Measurements from ENCODE around the gene PPP4R2.
"Not testable (repeated sequence)": the region's sequence is repeated elsewhere in the genome, so short reads cannot be mapped to it uniquely, and the experiment has no call there.

PPP4R2 gene

GRCh38 chr3:73026760-73027113 is 30.1 kb downstream of the PPP4R2 start:
- no peak for DNase-seq

GRCh38 chr3:73028803-73029202 is 32.2 kb downstream of the PPP4R2 start:
- no peak for DNase-seq

GRCh38 chr3:73029321-73029796 is 32.7 kb downstream of the PPP4R2 start:
- no peak for DNase-seq

- no peak for DNase-seq
Observed at GRCh38 chr3:73030073-73030597, 33.5 kb downstream of the PPP4R2 start.

GRCh38 chr3:73031573-73032103 is 35.0 kb downstream of the PPP4R2 start:
- DNase-seq, result no peak

GRCh38 chr3:73036694-73037591 is 40.3 kb downstream of the PPP4R2 start:
- no peak for DNase-seq

GRCh38 chr3:73041537-73041936 is 44.9 kb downstream of the PPP4R2 start:
- no peak for DNase-seq

GRCh38 chr3:73043414-73043813 is 46.8 kb downstream of the PPP4R2 start:
- no peak for DNase-seq

GRCh38 chr3:73045391-73045790 is 48.8 kb downstream of the PPP4R2 start:
- DNase-seq, result no peak

GRCh38 chr3:73046195-73046594 is 49.6 kb downstream of the PPP4R2 start:
- DNase-seq, result no peak

GRCh38 chr3:73049319-73049718 is 52.7 kb downstream of the PPP4R2 start:
- no peak for DNase-seq

GRCh38 chr3:73052857-73053256 is 56.2 kb downstream of the PPP4R2 start:
- DNase-seq, result no peak

- no peak for DNase-seq
Observed at GRCh38 chr3:73055583-73055982, 59.0 kb downstream of the PPP4R2 start.

GRCh38 chr3:73056014-73056844 is 59.6 kb downstream of the PPP4R2 start:
- DNase-seq, result peak; percentile 17

- no peak for DNase-seq
Observed at GRCh38 chr3:73056845-73057150, 60.2 kb downstream of the PPP4R2 start.

- no peak for DNase-seq
Observed at GRCh38 chr3:73060302-73060723, 63.7 kb downstream of the PPP4R2 start.

GRCh38 chr3:73061416-73061815 is 64.8 kb downstream of the PPP4R2 start, which contains the start of gene EBLN2:
TSS of gene EBLN2 (plus strand) at chr3:73061659. CDS start at chr3:73062082, 423 bp downstream.
- no peak for DNase-seq

GRCh38 chr3:73066243-73066642 is 69.6 kb downstream of the PPP4R2 start:
- not testable (repeated sequence) for DNase-seq

- no peak for DNase-seq
Observed at GRCh38 chr3:73068419-73068818, 71.8 kb downstream of the PPP4R2 start.

GRCh38 chr3:73069187-73069586 is 72.6 kb downstream of the PPP4R2 start:
- DNase-seq, result no peak

GRCh38 chr3:73069775-73070444 is 73.3 kb downstream of the PPP4R2 start:
- no peak for DNase-seq

- no peak for DNase-seq
Observed at GRCh38 chr3:73070675-73071575, 74.3 kb downstream of the PPP4R2 start.

All from NCI-H187 treated with DMSO at 0.1 percent for 48 hours (cell line).